HepG2 (cell line): ENCODE data around the gene BCAS3. TPM values are rescaled to one million over a fixed set of nuclear protein-coding genes. Genes with fewer than 3 reads are reported as not detected.

ENCODE experiments used
- ATAC-seq: fragments of 200-7000 bp; cut with Tn5 transposase; 3 replicates; pipeline ENCODE4 v1.9.1; 2020; ENCODE audit warnings: mild to moderate bottlenecking, moderate library complexity
- BruUV-seq: library from RNA; stranded (reverse); fragments of 400-500 nt; replicated peaks from 2 replicates; lab custom pipeline; 2021; lab: Mats Ljungman, UMichigan
- CTCF ChIA-PET: fragments of 300-600 bp; formaldehyde crosslinking; extraction: SDS; loops from one replicate; lab custom pipeline; 2021; ENCODE audit warnings: low total read pairs, inconsistent platforms, low intra/inter-chr PET ratio; lab: Yijun Ruan, JAX
- POLR2A ChIA-PET: fragments of 350-600 bp; sonication (Branson Sonifier 250); formaldehyde crosslinking; loops from one replicate; lab custom pipeline; 2020; ENCODE audit warnings: antibody characterized with exemption, inconsistent platforms; lab: Yijun Ruan, JAX
- DNase-seq: peaks from one replicate; pipeline ENCODE4 v3.0.0-alpha.2; 2015; ENCODE audit warnings: low spot score
- FAIRE-seq: peaks from 3 replicates; lab custom pipeline; 2011; peaks lifted over from hg19 to GRCh38; lab: Jason Lieb, UNC
- H2AFZ ChIP-seq: one replicate; pipeline ENCODE4 v1.6.1; 2011; ENCODE audit warnings: low read length, inconsistent platforms
- H3K27ac ChIP-seq: fragments of 300-600 bp; 3 replicates; pipeline ENCODE4 v1.8.0; 2011; ENCODE audit warnings: mixed run types, mild to moderate bottlenecking, mixed read lengths, low read length, inconsistent platforms; ENCODE audit not compliant: insufficient read depth; ENCODE audit errors: extremely low read length
- H3K27me3 ChIP-seq, 2 experiments: fragments of 200-600 bp in 1 of 2; 2 replicates in 1 of 2; 3 replicates in 1 of 2; pipeline versions ENCODE4 v1.6.0 to v1.8.0; 2011; ENCODE audit warnings: low read length in 2 of 2, mild to moderate bottlenecking in 2 of 2, moderate library complexity in 2 of 2, inconsistent platforms in 1 of 2; ENCODE audit not compliant: insufficient read depth in 2 of 2, control insufficient read depth in 1 of 2
- H3K36me3 ChIP-seq, 2 experiments: fragments of 200-600 bp in 1 of 2; replicated peaks in 1 of 2; 2 replicates in 1 of 2; 3 replicates in 1 of 2; pipeline versions ENCODE4 v1.5.1 to v1.8.0; 2011; ENCODE audit warnings: low read length in 2 of 2, inconsistent platforms in 1 of 2; ENCODE audit not compliant: insufficient read depth in 2 of 2, control insufficient read depth in 1 of 2
- H3K4me1 ChIP-seq: 2 replicates; pipeline ENCODE4 v1.5.1; 2012; ENCODE audit warnings: low read length, inconsistent platforms; ENCODE audit not compliant: insufficient read depth
- H3K4me2 ChIP-seq: 2 replicates; pipeline ENCODE4 v1.6.0; 2011; ENCODE audit warnings: low read depth, low read length, inconsistent platforms
- H3K4me3 ChIP-seq, 3 experiments: fragments of 200-600 bp in 1 of 3; sonication (generic), shearing (Covaris generic) in 1 of 3; replicated peaks in 1 of 3; 2 replicates each; pipeline ENCODE4 v1.5.1; 2011 to 2016; ENCODE audit warnings: low read length in 3 of 3, inconsistent platforms in 2 of 3, low read depth in 2 of 3, mild to moderate bottlenecking in 2 of 3, control low read depth in 1 of 3, mixed read lengths in 1 of 3; ENCODE audit not compliant: insufficient read depth in 1 of 3
- H3K79me2 ChIP-seq: one replicate; pipeline ENCODE4 v1.6.1; 2011; ENCODE audit warnings: low read length, inconsistent platforms; ENCODE audit not compliant: insufficient read depth
- H3K9ac ChIP-seq: 2 replicates; pipeline ENCODE4 v1.6.0; 2011; ENCODE audit warnings: mild to moderate bottlenecking, low read depth, low read length, inconsistent platforms; ENCODE audit not compliant: insufficient read depth
- H3K9me3 ChIP-seq: 2 replicates; pipeline ENCODE4 v1.5.1; 2012; ENCODE audit warnings: mild to moderate bottlenecking, low read length
- H4K20me1 ChIP-seq: 2 replicates; pipeline ENCODE4 v1.6.0; 2011; ENCODE audit warnings: inconsistent platforms, mild to moderate bottlenecking, low read length, moderate library complexity; ENCODE audit not compliant: insufficient read depth
- ARNTL ChIP-seq: sonication (generic); formaldehyde crosslinking; IDR thresholded peaks from 2 replicates; pipeline ENCODE4 v1.4.0; 2020; ENCODE audit warnings: mild to moderate bottlenecking, missing genetic modification reagents
- ATF4 ChIP-seq, 2 experiments: fragments of 450-650 bp in 1 of 2; sonication (generic) in 1 of 2; formaldehyde crosslinking; IDR thresholded peaks; 2 replicates each; pipeline versions ENCODE4 v1.5.0 to v1.8.0; 2020 to 2022; ENCODE audit warnings: mild to moderate bottlenecking in 1 of 2, missing genetic modification reagents in 1 of 2
- FOXK1 ChIP-seq: sonication (generic); formaldehyde crosslinking; IDR thresholded peaks from 2 replicates; pipeline ENCODE4 v1.4.0; 2020; ENCODE audit warnings: low read depth, missing genetic modification reagents, borderline replicate concordance
- GATAD1 ChIP-seq: IDR thresholded peaks from 2 replicates; pipeline ENCODE4 v1.6.1; 2016; ENCODE audit warnings: missing genetic modification reagents, missing compliant biosample characterization
- KMT2A ChIP-seq: sonication (generic); formaldehyde crosslinking; IDR thresholded peaks from 2 replicates; pipeline ENCODE4 v1.4.0; 2020; ENCODE audit warnings: missing genetic modification reagents
- MAZ ChIP-seq, 2 experiments: sonication (generic) in 1 of 2; formaldehyde crosslinking in 1 of 2; IDR thresholded peaks; 2 replicates each; pipeline versions ENCODE4 v1.5.0 to v1.6.1; 2012 to 2020; ENCODE audit warnings: low read depth in 2 of 2, mild to moderate bottlenecking in 2 of 2, borderline replicate concordance in 1 of 2, improper control_type of control experiment in 1 of 2, low read length in 1 of 2, missing genetic modification reagents in 1 of 2, moderate library complexity in 1 of 2
- MYNN ChIP-seq: sonication (generic); formaldehyde crosslinking; IDR thresholded peaks from 2 replicates; pipeline ENCODE4 v1.4.0; 2020; ENCODE audit warnings: mild to moderate bottlenecking, low read depth, missing genetic modification reagents
- PLRG1 ChIP-seq: fragments of 450-650 bp; conservative IDR thresholded peaks from 2 replicates; pipeline ENCODE4 v1.6.1; 2016
- REL ChIP-seq: sonication (generic); formaldehyde crosslinking; conservative IDR thresholded peaks from 2 replicates; pipeline ENCODE4 v1.8.0; 2022; ENCODE audit warnings: mild to moderate bottlenecking, missing genetic modification reagents, moderate library complexity
- RFX3 ChIP-seq: IDR thresholded peaks from 2 replicates; pipeline ENCODE4 v1.6.1; 2016; ENCODE audit warnings: missing biosample characterization, missing genetic modification reagents
- SRSF4 ChIP-seq: fragments of 200-400 bp; formaldehyde crosslinking; IDR thresholded peaks from one replicate; pipeline ENCODE4 v1.6.1; 2018; ENCODE audit warnings: mild to moderate bottlenecking, low read depth, low read length, moderate library complexity; ENCODE audit not compliant: poor library complexity, severe bottlenecking
- ZNF766 ChIP-seq: sonication (generic); formaldehyde crosslinking; IDR thresholded peaks from 2 replicates; pipeline ENCODE4 v1.5.0; 2020; ENCODE audit warnings: missing genetic modification reagents, borderline replicate concordance
- ZNF883 ChIP-seq: sonication (generic); formaldehyde crosslinking; IDR thresholded peaks from 2 replicates; pipeline ENCODE4 v1.5.1; 2020; ENCODE audit warnings: mild to moderate bottlenecking, missing genetic modification reagents; ENCODE audit errors: not compliant biosample characterization
- ZSCAN20 ChIP-seq: sonication (generic); formaldehyde crosslinking; IDR thresholded peaks from 2 replicates; pipeline ENCODE4 v1.4.0; 2020; ENCODE audit warnings: missing genetic modification reagents, mild to moderate bottlenecking, borderline replicate concordance
- WGBS: methylation state at CpG from one replicate; pipeline ENCODE4 v1.1.6; 2017; ENCODE audit warnings: low lambda C conversion rate; 5-methylcytosine and 5-hydroxymethylcytosine counted together
- in situ Hi-C: cut with HindIII; loops from 2 replicates; pipeline ENCODE4 v1.10.0; 2017; ENCODE audit warnings: low pct_unique_long_range_greater_than_20kb; ENCODE audit not compliant: extremely low pct_ligation_motif_present
- intact Hi-C: fragments of 100-400 bp; cut with micrococcal nuclease; formaldehyde crosslinking; loops from one replicate; pipeline ENCODE4 v1.10.0; 2022; ENCODE audit not compliant: unreplicated experiment
- polyA plus RNA-seq, 8 experiments: library from polyadenylated mRNA; depleted of rRNA in 3 of 8; stranded (reverse) in 7 of 8; unstranded in 1 of 8; fragments of >200 nt; fragmentation: Illumina TruSeq in 4 of 8; extraction: Trizol in 4 of 8; gene quantifications; 2 replicates each; pipeline versions ENCODE4 v1.2.1 to v1.2.3, GENCODE V29; 2011 to 2016; ENCODE audit warnings: low read depth in 4 of 8, missing spikeins in 1 of 8, mixed read lengths in 1 of 8; ENCODE audit not compliant: insufficient read depth in 1 of 8
- total RNA-seq, 5 experiments: library from RNA; depleted of rRNA; stranded (reverse); fragments of >200 nt; fragmentation: Illumina TruSeq; extraction: Trizol; gene quantifications; 2 replicates each; pipeline ENCODE4 v1.2.3, GENCODE V29; 2016; ENCODE audit warnings: low read depth in 1 of 5
- TF ChIP-seq, protein P1 (sequence below): sonication (generic); formaldehyde crosslinking; IDR thresholded peaks from 2 replicates; pipeline ENCODE4 v1.9.0; 2021; ENCODE audit warnings: missing genetic modification reagents, borderline replicate concordance
- TF ChIP-seq, protein P2 (sequence below): sonication (generic); formaldehyde crosslinking; IDR thresholded peaks from 2 replicates; pipeline ENCODE4 v1.8.0; 2022; ENCODE audit warnings: mild to moderate bottlenecking, missing genetic modification reagents; ENCODE audit not compliant: insufficient replicate concordance
- TF ChIP-seq, protein P3 (sequence below): sonication (generic); formaldehyde crosslinking; IDR thresholded peaks from 2 replicates; pipeline ENCODE4 v1.5.0; 2020; ENCODE audit warnings: mild to moderate bottlenecking, missing genetic modification reagents

The BCAS3 gene
- total and polyA plus RNA-seq, 2 of the 13 experiments (the other 11 are each of a cell fraction or from before 2014, with no cell fraction given), result 10.7 to 11.2 TPM

DNA sequence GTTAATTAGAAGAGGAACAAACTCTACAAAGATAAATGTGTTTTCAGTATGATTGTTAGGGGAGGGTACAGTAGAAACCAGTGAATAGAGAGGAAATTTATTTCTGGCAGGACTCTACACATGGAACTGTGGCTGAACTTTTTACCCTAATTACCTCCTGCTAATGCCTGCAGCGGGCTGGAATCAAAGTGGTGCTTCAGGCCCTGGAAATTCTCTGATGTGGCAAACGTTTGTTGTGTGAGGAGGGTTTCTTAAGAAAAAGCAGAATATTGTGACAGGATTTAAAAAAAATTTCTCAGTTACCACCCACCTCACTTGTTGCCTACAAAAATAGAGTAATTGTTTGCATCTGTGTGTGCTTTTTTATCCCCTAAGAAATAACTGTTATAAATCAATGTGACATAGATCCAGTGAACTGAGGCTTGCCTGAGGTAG is 154.5 kb downstream of the BCAS3 start:
- H4K20me1 ChIP-seq, result no peaks in the 10 kb centered on the region
- no peak overlapping the region for H3K27ac ChIP-seq
- ATAC-seq, result no peak
- no peaks in the 10 kb centered on the region for H3K36me3 ChIP-seq
- H3K4me2 ChIP-seq, result no peak overlapping the region
- intact Hi-C loops (no loop called here), in situ Hi-C loops (no loop called here)
- no peaks in the 10 kb centered on the region for H3K79me2 ChIP-seq
- 34% methylated on average over 2 of the region's 2 CpGs for WGBS
- no peak overlapping the region for H3K4me3 ChIP-seq
- no peaks in the 10 kb centered on the region for H3K27me3 ChIP-seq
- no TSS peak for BruUV-seq
- CTCF ChIA-PET, result no interaction called here
- no peak overlapping the region for H3K9ac ChIP-seq
- no peaks in the 10 kb centered on the region for H3K4me1 ChIP-seq
- DNase-seq, result no peak
- FAIRE-seq, result no peak
- POLR2A ChIA-PET, result no interaction called here
- H3K9me3 ChIP-seq, result no peaks in the 10 kb centered on the region
- H2AFZ ChIP-seq, result no peak overlapping the region
- no peak for TF ChIP-seq REL (CRISPR knock-in tag)
- TF ChIP-seq MYNN (CRISPR knock-in tag), result no peak
- TF ChIP-seq ZSCAN20, result no peak
- no peak for TF ChIP-seq GATAD1
- TF ChIP-seq FOXK1, result no peak
- no peak for TF ChIP-seq KMT2A (CRISPR knock-in tag)
- TF ChIP-seq SRSF4, result no peak
- no peak for TF ChIP-seq ARNTL (CRISPR knock-in tag)
- no peak for TF ChIP-seq ZNF883 (CRISPR knock-in tag)
- TF ChIP-seq RFX3 (CRISPR knock-in tag), result no peak
- TF ChIP-seq PLRG1, result no peak
- TF ChIP-seq, protein P1, sequence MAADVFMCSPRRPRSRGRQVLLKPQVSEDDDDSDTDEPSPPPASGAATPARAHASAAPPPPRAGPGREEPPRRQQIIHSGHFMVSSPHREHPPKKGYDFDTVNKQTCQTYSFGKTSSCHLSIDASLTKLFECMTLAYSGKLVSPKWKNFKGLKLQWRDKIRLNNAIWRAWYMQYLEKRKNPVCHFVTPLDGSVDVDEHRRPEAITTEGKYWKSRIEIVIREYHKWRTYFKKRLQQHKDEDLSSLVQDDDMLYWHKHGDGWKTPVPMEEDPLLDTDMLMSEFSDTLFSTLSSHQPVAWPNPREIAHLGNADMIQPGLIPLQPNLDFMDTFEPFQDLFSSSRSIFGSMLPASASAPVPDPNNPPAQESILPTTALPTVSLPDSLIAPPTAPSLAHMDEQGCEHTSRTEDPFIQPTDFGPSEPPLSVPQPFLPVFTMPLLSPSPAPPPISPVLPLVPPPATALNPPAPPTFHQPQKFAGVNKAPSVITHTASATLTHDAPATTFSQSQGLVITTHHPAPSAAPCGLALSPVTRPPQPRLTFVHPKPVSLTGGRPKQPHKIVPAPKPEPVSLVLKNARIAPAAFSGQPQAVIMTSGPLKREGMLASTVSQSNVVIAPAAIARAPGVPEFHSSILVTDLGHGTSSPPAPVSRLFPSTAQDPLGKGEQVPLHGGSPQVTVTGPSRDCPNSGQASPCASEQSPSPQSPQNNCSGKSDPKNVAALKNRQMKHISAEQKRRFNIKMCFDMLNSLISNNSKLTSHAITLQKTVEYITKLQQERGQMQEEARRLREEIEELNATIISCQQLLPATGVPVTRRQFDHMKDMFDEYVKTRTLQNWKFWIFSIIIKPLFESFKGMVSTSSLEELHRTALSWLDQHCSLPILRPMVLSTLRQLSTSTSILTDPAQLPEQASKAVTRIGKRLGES (CRISPR knock-in tag), result no peak
- TF ChIP-seq, protein P2, sequence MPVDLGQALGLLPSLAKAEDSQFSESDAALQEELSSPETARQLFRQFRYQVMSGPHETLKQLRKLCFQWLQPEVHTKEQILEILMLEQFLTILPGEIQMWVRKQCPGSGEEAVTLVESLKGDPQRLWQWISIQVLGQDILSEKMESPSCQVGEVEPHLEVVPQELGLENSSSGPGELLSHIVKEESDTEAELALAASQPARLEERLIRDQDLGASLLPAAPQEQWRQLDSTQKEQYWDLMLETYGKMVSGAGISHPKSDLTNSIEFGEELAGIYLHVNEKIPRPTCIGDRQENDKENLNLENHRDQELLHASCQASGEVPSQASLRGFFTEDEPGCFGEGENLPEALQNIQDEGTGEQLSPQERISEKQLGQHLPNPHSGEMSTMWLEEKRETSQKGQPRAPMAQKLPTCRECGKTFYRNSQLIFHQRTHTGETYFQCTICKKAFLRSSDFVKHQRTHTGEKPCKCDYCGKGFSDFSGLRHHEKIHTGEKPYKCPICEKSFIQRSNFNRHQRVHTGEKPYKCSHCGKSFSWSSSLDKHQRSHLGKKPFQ (CRISPR knock-in tag), result no peak
- no peak for TF ChIP-seq ATF4 (CRISPR knock-in tag; IDR thresholded peaks at IDR 0.05)
- no peak for TF ChIP-seq MAZ (IDR thresholded peaks at IDR 0.05; ENCODE audit: borderline replicate concordance, low read depth, low read length)
- TF ChIP-seq MAZ (CRISPR knock-in tag; IDR thresholded peaks at IDR 0.05; ENCODE audit: low read depth), result no peak
- TF ChIP-seq, protein P3, sequence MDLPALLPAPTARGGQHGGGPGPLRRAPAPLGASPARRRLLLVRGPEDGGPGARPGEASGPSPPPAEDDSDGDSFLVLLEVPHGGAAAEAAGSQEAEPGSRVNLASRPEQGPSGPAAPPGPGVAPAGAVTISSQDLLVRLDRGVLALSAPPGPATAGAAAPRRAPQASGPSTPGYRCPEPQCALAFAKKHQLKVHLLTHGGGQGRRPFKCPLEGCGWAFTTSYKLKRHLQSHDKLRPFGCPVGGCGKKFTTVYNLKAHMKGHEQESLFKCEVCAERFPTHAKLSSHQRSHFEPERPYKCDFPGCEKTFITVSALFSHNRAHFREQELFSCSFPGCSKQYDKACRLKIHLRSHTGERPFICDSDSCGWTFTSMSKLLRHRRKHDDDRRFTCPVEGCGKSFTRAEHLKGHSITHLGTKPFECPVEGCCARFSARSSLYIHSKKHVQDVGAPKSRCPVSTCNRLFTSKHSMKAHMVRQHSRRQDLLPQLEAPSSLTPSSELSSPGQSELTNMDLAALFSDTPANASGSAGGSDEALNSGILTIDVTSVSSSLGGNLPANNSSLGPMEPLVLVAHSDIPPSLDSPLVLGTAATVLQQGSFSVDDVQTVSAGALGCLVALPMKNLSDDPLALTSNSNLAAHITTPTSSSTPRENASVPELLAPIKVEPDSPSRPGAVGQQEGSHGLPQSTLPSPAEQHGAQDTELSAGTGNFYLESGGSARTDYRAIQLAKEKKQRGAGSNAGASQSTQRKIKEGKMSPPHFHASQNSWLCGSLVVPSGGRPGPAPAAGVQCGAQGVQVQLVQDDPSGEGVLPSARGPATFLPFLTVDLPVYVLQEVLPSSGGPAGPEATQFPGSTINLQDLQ (CRISPR knock-in tag), result no peak
- no peak for TF ChIP-seq ZNF766 (CRISPR knock-in tag)
